ENCODE measurements around the gene DPYD. TPM values are rescaled to one million over a fixed set of nuclear protein-coding genes. Genes with fewer than 3 reads are reported as not detected.

The DPYD gene
- polyA plus RNA-seq, 1 of the 3 experiments (the other 2 are of a cell fraction) = 23.0 TPM

DNA sequence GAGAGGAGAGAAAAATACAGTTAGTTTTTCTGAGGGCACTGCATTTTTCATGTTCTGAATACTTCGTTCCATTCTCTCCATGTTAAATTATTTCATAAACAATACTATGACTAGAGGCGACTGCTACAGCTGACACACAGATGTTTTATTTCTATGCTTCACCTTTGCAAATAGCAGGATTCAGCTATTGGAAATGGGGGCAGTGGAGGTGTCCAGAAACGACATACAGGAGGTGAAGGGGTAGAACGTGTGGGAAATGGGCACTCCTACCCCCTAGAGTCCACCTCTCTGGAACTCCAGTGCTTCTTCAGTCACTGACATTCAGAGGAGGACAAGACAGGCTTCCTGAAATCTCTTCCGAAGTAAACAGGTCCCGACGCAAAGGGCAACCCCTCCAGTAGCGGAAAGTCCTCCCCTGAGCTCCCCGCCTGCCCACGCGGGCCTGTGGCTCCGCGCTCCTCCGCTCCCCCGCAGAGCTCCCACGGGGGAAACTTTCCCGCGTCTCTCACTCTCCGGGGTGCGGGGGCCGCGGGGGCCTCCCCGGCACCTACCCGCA lies 480 bp downstream of the DPYD start:
- no peak for DNase-seq
- H3K27me3 ChIP-seq (ENCODE audit: insufficient read depth) = no peaks in the 10 kb centered on the region

DNA sequence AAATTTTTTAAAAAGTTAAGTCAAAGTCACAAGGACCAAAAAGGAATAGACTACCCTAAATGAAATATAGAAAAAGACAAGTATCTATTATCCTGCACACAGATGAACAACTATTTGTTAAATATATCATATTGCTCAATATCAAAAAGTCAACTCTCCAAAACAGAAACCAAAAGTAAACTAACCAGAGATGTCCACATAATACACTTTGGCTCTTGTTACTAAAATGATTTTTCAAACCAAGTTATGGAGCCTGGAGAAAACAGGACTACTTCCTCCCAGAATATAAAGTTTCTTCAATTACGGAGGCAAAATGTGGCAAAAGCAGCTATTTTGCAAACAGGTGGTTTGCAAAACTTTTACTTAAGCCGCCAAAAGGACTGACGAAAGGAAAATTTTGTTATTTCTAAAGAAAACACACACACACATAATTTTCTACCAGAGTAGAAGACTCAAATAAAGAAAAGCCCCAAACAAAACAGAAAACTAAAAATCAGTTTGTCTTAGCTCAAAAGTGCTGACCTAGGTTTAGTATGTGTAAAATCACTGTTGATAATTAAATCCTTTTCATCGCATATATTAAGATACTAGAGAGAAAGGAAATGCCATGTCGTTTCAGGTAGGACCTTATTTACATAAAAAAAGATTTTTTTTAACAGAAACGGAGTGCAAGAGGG lies 1.1 kb downstream of the DPYD start:
- Histone ChIP-seq H3K27me3 (ENCODE audit: insufficient read depth) (no peaks in the 10 kb centered on the region), H3K27ac (ENCODE audit: low read depth in 2 of 2, low read length in 1 of 2) (peak overlapping the region; percentile 81 to 90), H3K4me1 (ENCODE audit: control insufficient read depth in 1 of 2, insufficient read depth in 2 of 2, low read depth in 1 of 2, low read length in 1 of 2) (peaks cover 4 to 18% of the 10 kb centered on the region in 2 experiments; a peak in 2 of 4 replicates), H3K4me3 (ENCODE audit: low read depth in 2 of 2, low read length in 1 of 2) (peak overlapping the region; percentile 84 to 93), H3F3A (replicated peaks; ENCODE audit: insufficient read depth) (peaks cover 23% of the 10 kb centered on the region), H3K9ac (peak overlapping the region; percentile 87), H3K79me2 (ENCODE audit: insufficient read depth) (peaks cover 60% of the 10 kb centered on the region), H3K4me2 (peak overlapping the region; percentile 74), H2AFZ (ENCODE audit: low read depth) (peak overlapping the region; percentile 19; the same call in 1 of the 2 replicates), H3K9me3 (no peaks in the 10 kb centered on the region), H3K9me2 (no peaks in the 10 kb centered on the region), H3K36me3 (replicated peaks in 1 of 2; ENCODE audit: control insufficient read depth in 1 of 2, insufficient read depth in 2 of 2, low read length in 1 of 2) (peaks cover 0 to 9% of the 10 kb centered on the region in 2 experiments), H4K20me1 (ENCODE audit: insufficient read depth) (no peaks in the 10 kb centered on the region)
- WGBS (ENCODE audit: low lambda C conversion rate) = 7% methylated on average over 6 of the region's 6 CpGs
- ChIA-PET CTCF (interaction anchor here (0.6 to 1.2 kb wide), 4 partner anchors 81 to 549 kb away, joined by 3 to 4 read pairs (median 3); no protein-coding TSS in a partner anchor), POLR2A (interaction anchor here (0.9 to 1.1 kb wide), 2 partner anchors 70 to 134 kb away, joined by 3 read pairs; no protein-coding TSS in a partner anchor)
- TF ChIP-seq, protein P1, sequence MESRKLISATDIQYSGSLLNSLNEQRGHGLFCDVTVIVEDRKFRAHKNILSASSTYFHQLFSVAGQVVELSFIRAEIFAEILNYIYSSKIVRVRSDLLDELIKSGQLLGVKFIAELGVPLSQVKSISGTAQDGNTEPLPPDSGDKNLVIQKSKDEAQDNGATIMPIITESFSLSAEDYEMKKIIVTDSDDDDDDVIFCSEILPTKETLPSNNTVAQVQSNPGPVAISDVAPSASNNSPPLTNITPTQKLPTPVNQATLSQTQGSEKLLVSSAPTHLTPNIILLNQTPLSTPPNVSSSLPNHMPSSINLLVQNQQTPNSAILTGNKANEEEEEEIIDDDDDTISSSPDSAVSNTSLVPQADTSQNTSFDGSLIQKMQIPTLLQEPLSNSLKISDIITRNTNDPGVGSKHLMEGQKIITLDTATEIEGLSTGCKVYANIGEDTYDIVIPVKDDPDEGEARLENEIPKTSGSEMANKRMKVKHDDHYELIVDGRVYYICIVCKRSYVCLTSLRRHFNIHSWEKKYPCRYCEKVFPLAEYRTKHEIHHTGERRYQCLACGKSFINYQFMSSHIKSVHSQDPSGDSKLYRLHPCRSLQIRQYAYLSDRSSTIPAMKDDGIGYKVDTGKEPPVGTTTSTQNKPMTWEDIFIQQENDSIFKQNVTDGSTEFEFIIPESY (IDR thresholded peaks at IDR 0.05; ENCODE audit: borderline replicate concordance, low read depth) = no peak
- TF ChIP-seq, protein P2, sequence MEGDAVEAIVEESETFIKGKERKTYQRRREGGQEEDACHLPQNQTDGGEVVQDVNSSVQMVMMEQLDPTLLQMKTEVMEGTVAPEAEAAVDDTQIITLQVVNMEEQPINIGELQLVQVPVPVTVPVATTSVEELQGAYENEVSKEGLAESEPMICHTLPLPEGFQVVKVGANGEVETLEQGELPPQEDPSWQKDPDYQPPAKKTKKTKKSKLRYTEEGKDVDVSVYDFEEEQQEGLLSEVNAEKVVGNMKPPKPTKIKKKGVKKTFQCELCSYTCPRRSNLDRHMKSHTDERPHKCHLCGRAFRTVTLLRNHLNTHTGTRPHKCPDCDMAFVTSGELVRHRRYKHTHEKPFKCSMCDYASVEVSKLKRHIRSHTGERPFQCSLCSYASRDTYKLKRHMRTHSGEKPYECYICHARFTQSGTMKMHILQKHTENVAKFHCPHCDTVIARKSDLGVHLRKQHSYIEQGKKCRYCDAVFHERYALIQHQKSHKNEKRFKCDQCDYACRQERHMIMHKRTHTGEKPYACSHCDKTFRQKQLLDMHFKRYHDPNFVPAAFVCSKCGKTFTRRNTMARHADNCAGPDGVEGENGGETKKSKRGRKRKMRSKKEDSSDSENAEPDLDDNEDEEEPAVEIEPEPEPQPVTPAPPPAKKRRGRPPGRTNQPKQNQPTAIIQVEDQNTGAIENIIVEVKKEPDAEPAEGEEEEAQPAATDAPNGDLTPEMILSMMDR (IDR thresholded peaks at IDR 0.05) = no peak
- TF ChIP-seq ELF1 (IDR thresholded peaks at IDR 0.05) (no peak), TAF1 (IDR thresholded peaks at IDR 0.05; ENCODE audit: borderline replicate concordance, low read depth, low read length) (no peak), MEF2A (IDR thresholded peaks at IDR 0.05; ENCODE audit: borderline replicate concordance, low read depth) (no peak), RCOR1 (IDR thresholded peaks at IDR 0.05; ENCODE audit: low read length) (no peak), NRF1 (IDR thresholded peaks at IDR 0.05; ENCODE audit: low read depth, low read length) (no peak), TCF12 (IDR thresholded peaks at IDR 0.05) (no peak)
- TF ChIP-seq, protein P3, sequence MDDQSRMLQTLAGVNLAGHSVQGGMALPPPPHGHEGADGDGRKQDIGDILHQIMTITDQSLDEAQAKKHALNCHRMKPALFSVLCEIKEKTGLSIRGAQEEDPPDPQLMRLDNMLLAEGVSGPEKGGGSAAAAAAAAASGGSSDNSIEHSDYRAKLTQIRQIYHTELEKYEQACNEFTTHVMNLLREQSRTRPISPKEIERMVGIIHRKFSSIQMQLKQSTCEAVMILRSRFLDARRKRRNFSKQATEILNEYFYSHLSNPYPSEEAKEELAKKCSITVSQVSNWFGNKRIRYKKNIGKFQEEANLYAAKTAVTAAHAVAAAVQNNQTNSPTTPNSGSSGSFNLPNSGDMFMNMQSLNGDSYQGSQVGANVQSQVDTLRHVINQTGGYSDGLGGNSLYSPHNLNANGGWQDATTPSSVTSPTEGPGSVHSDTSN (IDR thresholded peaks at IDR 0.05) = no peak
- DNase-seq = no peak

More for the DNA sequence above, 480 bp downstream of the DPYD start:
- Histone ChIP-seq H3K27ac (ENCODE audit: low read depth in 2 of 2, low read length in 1 of 2) (peak overlapping the region; percentile 81 to 90), H3K9ac (peak overlapping the region; percentile 87), H3K36me3 (replicated peaks in 1 of 2; ENCODE audit: control insufficient read depth in 1 of 2, insufficient read depth in 2 of 2, low read length in 1 of 2) (peaks cover 0 to 7% of the 10 kb centered on the region in 2 experiments), H3K4me2 (peak overlapping the region; percentile 74), H3F3A (replicated peaks; ENCODE audit: insufficient read depth) (peaks cover 23% of the 10 kb centered on the region), H3K4me3 (ENCODE audit: low read depth in 2 of 2, low read length in 1 of 2) (peak overlapping the region; percentile 84 to 93), H3K4me1 (ENCODE audit: control insufficient read depth in 1 of 2, insufficient read depth in 2 of 2, low read depth in 1 of 2, low read length in 1 of 2) (peaks cover 4 to 18% of the 10 kb centered on the region in 2 experiments; a peak in 3 of 4 replicates), H3K79me2 (ENCODE audit: insufficient read depth) (peaks cover 54% of the 10 kb centered on the region), H2AFZ (ENCODE audit: low read depth) (peak overlapping the region; percentile 19), H3K9me2 (no peaks in the 10 kb centered on the region), H3K9me3 (no peaks in the 10 kb centered on the region), H4K20me1 (ENCODE audit: insufficient read depth) (no peaks in the 10 kb centered on the region)
- TF ChIP-seq TAF1 (IDR thresholded peaks at IDR 0.05; ENCODE audit: borderline replicate concordance, low read depth, low read length) (no peak), POLR2AphosphoS5 (IDR thresholded peaks at IDR 0.05; ENCODE audit: low read depth, low read length) (no peak), MXI1 (IDR thresholded peaks at IDR 0.05; ENCODE audit: low read depth, low read length) (no peak), RXRA (IDR thresholded peaks at IDR 0.05; ENCODE audit: borderline replicate concordance, low read depth) (no peak), SIN3A (IDR thresholded peaks at IDR 0.05; ENCODE audit: borderline replicate concordance, low read depth, low read length) (0 out of 2 replicates have a peak, but pooled peaks have one; percentile 14), CHD2 (IDR thresholded peaks at IDR 0.05; ENCODE audit: low read length, partially characterized antibody) (no peak), RAD21 (IDR thresholded peaks at IDR 0.05; ENCODE audit: low read length) (peak; percentile 17)
- CTCF ChIA-PET = interaction anchor here (0.6 to 1.2 kb wide), 4 partner anchors 28 to 130 kb away, joined by 3 read pairs; no protein-coding TSS in a partner anchor
- POLR2A ChIA-PET = interaction anchor here (0.9 to 1.5 kb wide), 5 partner anchors 23 to 134 kb away, joined by 3 to 4 read pairs (median 3); no protein-coding TSS in a partner anchor
- WGBS (ENCODE audit: low lambda C conversion rate) = under 1% methylated on average over 13 of the region's 24 CpGs
